Panc1 (cell line): Measurements from ENCODE around the gene WWTR1. TPM values are rescaled to one million over a fixed set of nuclear protein-coding genes. Genes with fewer than 3 reads are reported as not detected.

Source experiments
- ATAC-seq: fragments of 200-7000 bp; cut with Tn5 transposase; 2 replicates; pipeline ENCODE4 v1.9.1; 2020; ENCODE audit warnings: mild to moderate bottlenecking, moderate library complexity
- BruUV-seq: library from RNA; stranded (reverse); fragments of 400-500 nt; replicated peaks from 2 replicates; lab custom pipeline; 2021; lab: Mats Ljungman, UMichigan
- CTCF ChIA-PET: fragments of 300-600 bp; sonication (Branson Sonifier 250); formaldehyde crosslinking; loops from one replicate; lab custom pipeline; 2022; ENCODE audit warnings: antibody characterized with exemption; lab: Charles Lee
- POLR2A ChIA-PET: fragments of 300-600 bp; sonication (Branson Sonifier 250); formaldehyde crosslinking; loops from one replicate; lab custom pipeline; 2022; ENCODE audit warnings: antibody characterized with exemption; lab: Charles Lee
- DNase-seq: peaks from one replicate; pipeline ENCODE4 v3.0.0-alpha.2; 2010; ENCODE audit warnings: low read depth, low spot score
- H3K27ac ChIP-seq: 2 replicates; pipeline ENCODE4 v1.5.1; 2011; ENCODE audit warnings: mild to moderate bottlenecking, low read length, inconsistent platforms
- H3K27me3 ChIP-seq: fragments of 200-500 bp; sonication (Bioruptor generic); 2 replicates; pipeline ENCODE4 v1.6.0; 2014; ENCODE audit warnings: low read length, inconsistent platforms; ENCODE audit not compliant: control insufficient read depth, insufficient read depth
- H3K36me3 ChIP-seq: fragments of 200-500 bp; sonication (Bioruptor generic); 2 replicates; pipeline ENCODE4 v1.5.1; 2014; ENCODE audit warnings: inconsistent platforms, mild to moderate bottlenecking, low read length, moderate library complexity; ENCODE audit not compliant: control insufficient read depth, insufficient read depth
- H3K4me1 ChIP-seq: 2 replicates; pipeline ENCODE4 v1.5.1; 2011; ENCODE audit warnings: inconsistent platforms, mild to moderate bottlenecking, low read length, moderate library complexity; ENCODE audit not compliant: control insufficient read depth, insufficient read depth
- H3K4me3 ChIP-seq, 2 experiments: 2 replicates each; pipeline ENCODE4 v1.5.1; 2011 to 2012; ENCODE audit warnings: low read depth in 2 of 2, low read length in 2 of 2, mild to moderate bottlenecking in 2 of 2, inconsistent platforms in 1 of 2, moderate library complexity in 1 of 2
- H3K9me3 ChIP-seq: fragments of 200-500 bp; sonication (Bioruptor generic); 2 replicates; pipeline ENCODE4 v1.5.1; 2014; ENCODE audit warnings: low read depth, mild to moderate bottlenecking, inconsistent platforms, low read length, moderate library complexity; ENCODE audit not compliant: control insufficient read depth, insufficient read depth
- CTCF ChIP-seq: fragments of 450-650 bp; IDR thresholded peaks from 2 replicates; pipeline ENCODE4 v1.5.1; 2017; ENCODE audit warnings: mild to moderate bottlenecking
- POLR2AphosphoS5 ChIP-seq: IDR thresholded peaks from 2 replicates; pipeline ENCODE4 v1.6.1; 2012; ENCODE audit warnings: mild to moderate bottlenecking, low read depth, low read length, moderate library complexity
- REST ChIP-seq, 2 experiments: IDR thresholded peaks; 2 replicates each; pipeline ENCODE4 v1.6.1; 2011 to 2012; ENCODE audit warnings: low read depth in 2 of 2, control low read depth in 1 of 2, low read length in 1 of 2, mild to moderate bottlenecking in 1 of 2, moderate library complexity in 1 of 2; ENCODE audit not compliant: insufficient read depth in 1 of 2
- SIN3A ChIP-seq: IDR thresholded peaks from 2 replicates; pipeline ENCODE4 v1.6.1; 2012; ENCODE audit warnings: low read depth, mild to moderate bottlenecking, low read length, moderate library complexity, borderline replicate concordance; ENCODE audit not compliant: insufficient read depth
- TCF7L2 ChIP-seq: IDR thresholded peaks from 2 replicates; pipeline ENCODE4 v1.6.1; 2011; ENCODE audit warnings: mild to moderate bottlenecking, low read depth, low read length, inconsistent platforms
- in situ Hi-C: cut with HindIII; loops from 2 replicates; pipeline ENCODE4 v1.10.0; 2016; ENCODE audit warnings: low sequenced_read_pairs, low pct_unique_long_range_greater_than_20kb
- intact Hi-C: fragments of 100-400 bp; cut with micrococcal nuclease; formaldehyde crosslinking; loops from one replicate; pipeline ENCODE4 v1.10.0; 2022; ENCODE audit not compliant: unreplicated experiment
- total RNA-seq: library from RNA; stranded (reverse); gene quantifications from one replicate; pipeline ENCODE4 v1.2.1, GENCODE V29; 2021; ENCODE audit not compliant: unreplicated experiment

Gene WWTR1
- total RNA-seq, 1 experiment from 2014 or later: 298 TPM

GRCh38 chr3:149702691-149703441 is 45.0 kb upstream of the WWTR1 start:
- H3K9me3 ChIP-seq: peaks cover 9% of the 10 kb centered on the region; the same call in 1 of the 2 replicates
- peak overlapping the region; percentile 54; the same call in 1 of the 2 replicates for H3K27ac ChIP-seq
- ATAC-seq (no peak), DNase-seq (no peak)
- no peak for TF ChIP-seq SIN3A
- TF ChIP-seq POLR2AphosphoS5: no peak
- H3K36me3 ChIP-seq: no peaks in the 10 kb centered on the region
- no peak overlapping the region for H3K4me3 ChIP-seq
- H3K27me3 ChIP-seq: no peaks in the 10 kb centered on the region
- BruUV-seq: no TSS peak
- H3K4me1 ChIP-seq: peaks cover 12% of the 10 kb centered on the region
- ChIA-PET POLR2A (no interaction called here), CTCF (no interaction called here)
- in situ Hi-C loops (no loop called here), intact Hi-C loops (no loop called here)

GRCh38 chr3:149701977-149702350 is 44.1 kb upstream of the WWTR1 start:
- ATAC-seq (peak; percentile 24; the same call in 1 of the 2 replicates), DNase-seq (no peak)
- peak overlapping the region; percentile 22 to 55 for H3K4me3 ChIP-seq
- peaks cover 12% of the 10 kb centered on the region; the same call in 1 of the 2 replicates for H3K9me3 ChIP-seq
- no TSS peak for BruUV-seq
- in situ Hi-C loops: no loop called here
- no peaks in the 10 kb centered on the region for H3K27me3 ChIP-seq
- intact Hi-C loops: no loop called here
- peaks cover 12% of the 10 kb centered on the region for H3K4me1 ChIP-seq
- no peaks in the 10 kb centered on the region for H3K36me3 ChIP-seq
- peak overlapping the region; percentile 87; the same call in 1 of the 2 replicates for H3K27ac ChIP-seq
- TF ChIP-seq SIN3A (no peak), REST (IDR thresholded peaks at IDR 0.05; ENCODE audit: insufficient read depth in 1 of 2, low read depth in 2 of 2, low read length in 1 of 2) (no peak), TCF7L2 (no peak), POLR2AphosphoS5 (no peak), CTCF (no peak)
- ChIA-PET POLR2A (no interaction called here), CTCF (no interaction called here)
